OCI-LY3 (cell line): ENCODE data around the gene ANKS6.

Experiments
- EZH2phosphoT487 ChIP-seq: fragments of 200-600 bp; shearing (Covaris generic); IDR thresholded peaks from 2 replicates; pipeline ENCODE4 v1.6.1; 2018; ENCODE audit warnings: antibody characterized with exemption, mixed run types, low read depth
- TF ChIP-seq, protein P1 (sequence below): fragments of 200-600, 300-600 bp; sonication (generic); IDR thresholded peaks from 2 replicates; pipeline ENCODE4 v1.5.1; 2014; ENCODE audit warnings: antibody characterized with exemption, low read length, low read depth

DNA sequence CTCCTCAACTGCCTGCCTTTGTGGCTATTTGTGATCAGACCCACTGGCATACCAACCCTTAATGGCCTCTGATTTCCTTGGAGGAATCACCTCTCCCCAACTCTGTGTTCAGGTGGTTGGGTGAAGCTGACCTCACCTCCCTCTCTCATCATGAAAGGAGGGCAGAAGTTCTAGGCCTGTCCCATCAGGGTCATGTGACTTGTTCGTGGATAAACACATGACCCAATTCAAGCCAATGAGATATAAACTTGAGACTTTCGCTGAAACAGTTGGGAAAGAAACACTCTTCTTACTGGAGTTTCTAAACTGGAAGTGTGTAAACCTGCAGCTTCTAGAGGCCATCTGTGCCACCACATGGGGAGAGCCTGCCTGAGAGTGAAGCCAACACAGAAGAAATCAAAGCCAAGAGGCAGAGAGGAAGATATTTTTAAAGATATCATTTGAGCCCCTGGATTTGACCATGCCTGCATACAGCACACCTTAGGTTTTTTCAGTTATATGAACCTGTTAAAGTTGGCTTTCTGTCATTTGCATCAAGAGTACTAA lies 93.4 kb downstream of the ANKS6 start:
- TF ChIP-seq, protein P1, sequence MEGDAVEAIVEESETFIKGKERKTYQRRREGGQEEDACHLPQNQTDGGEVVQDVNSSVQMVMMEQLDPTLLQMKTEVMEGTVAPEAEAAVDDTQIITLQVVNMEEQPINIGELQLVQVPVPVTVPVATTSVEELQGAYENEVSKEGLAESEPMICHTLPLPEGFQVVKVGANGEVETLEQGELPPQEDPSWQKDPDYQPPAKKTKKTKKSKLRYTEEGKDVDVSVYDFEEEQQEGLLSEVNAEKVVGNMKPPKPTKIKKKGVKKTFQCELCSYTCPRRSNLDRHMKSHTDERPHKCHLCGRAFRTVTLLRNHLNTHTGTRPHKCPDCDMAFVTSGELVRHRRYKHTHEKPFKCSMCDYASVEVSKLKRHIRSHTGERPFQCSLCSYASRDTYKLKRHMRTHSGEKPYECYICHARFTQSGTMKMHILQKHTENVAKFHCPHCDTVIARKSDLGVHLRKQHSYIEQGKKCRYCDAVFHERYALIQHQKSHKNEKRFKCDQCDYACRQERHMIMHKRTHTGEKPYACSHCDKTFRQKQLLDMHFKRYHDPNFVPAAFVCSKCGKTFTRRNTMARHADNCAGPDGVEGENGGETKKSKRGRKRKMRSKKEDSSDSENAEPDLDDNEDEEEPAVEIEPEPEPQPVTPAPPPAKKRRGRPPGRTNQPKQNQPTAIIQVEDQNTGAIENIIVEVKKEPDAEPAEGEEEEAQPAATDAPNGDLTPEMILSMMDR = no peak
- no peak for TF ChIP-seq EZH2phosphoT487
